HG02798 (cell line): ENCODE data around the gene BPIFB2.

Experiments used
- ATAC-seq: cut with Tn5 transposase; IDR thresholded peaks from one replicate; pipeline ENCODE4 v1.9.1; 2021; ENCODE audit warnings: mild to moderate bottlenecking; ENCODE audit not compliant: unreplicated experiment, poor library complexity

The BPIFB2 gene

GRCh38 chr20:33018169-33018931, 10.8 kb downstream of the BPIFB2 start:
- ATAC-seq = no peak

GRCh38 chr20:33019465-33020277, 12.2 kb downstream of the BPIFB2 start:
- ATAC-seq = no peak

- no peak for ATAC-seq
Measured at GRCh38 chr20:33020278-33021161, 13.0 kb downstream of the BPIFB2 start.

- ATAC-seq = no peak
Measured at GRCh38 chr20:33021879-33022278, 14.4 kb downstream of the BPIFB2 start.

- ATAC-seq = no peak
Measured at GRCh38 chr20:33022289-33022688, 14.8 kb downstream of the BPIFB2 start.

- ATAC-seq = no peak
Measured at GRCh38 chr20:33022694-33023438, 15.4 kb downstream of the BPIFB2 start.

- ATAC-seq = no peak
Measured at GRCh38 chr20:33023439-33024242, 16.1 kb downstream of the BPIFB2 start.

GRCh38 chr20:33024243-33024560, 16.7 kb downstream of the BPIFB2 start:
- ATAC-seq = no peak

GRCh38 chr20:33024609-33025317, 17.3 kb downstream of the BPIFB2 start:
- ATAC-seq = no peak

- no peak for ATAC-seq
Measured at GRCh38 chr20:33025318-33025876, 17.9 kb downstream of the BPIFB2 start.

GRCh38 chr20:33026072-33026778, 18.7 kb downstream of the BPIFB2 start:
- ATAC-seq = no peak

- ATAC-seq = no peak
Measured at GRCh38 chr20:33026779-33027759, 19.6 kb downstream of the BPIFB2 start.

GRCh38 chr20:33027769-33028751, 20.6 kb downstream of the BPIFB2 start:
- ATAC-seq = no peak

- ATAC-seq = no peak
Measured at GRCh38 chr20:33028875-33029274, 21.4 kb downstream of the BPIFB2 start.

GRCh38 chr20:33030076-33030475, 22.6 kb downstream of the BPIFB2 start:
- no peak for ATAC-seq
